HCT116 (cell line): Measurements from ENCODE around the gene MTHFR. TPM values are rescaled to one million over a fixed set of nuclear protein-coding genes. Genes with fewer than 3 reads are reported as not detected.

Experiments used
- ATAC-seq: fragments of 200-7000 bp; cut with Tn5 transposase; 2 replicates; pipeline ENCODE4 v1.9.1; 2020; ENCODE audit warnings: mild to moderate bottlenecking, moderate library complexity
- BruUV-seq: library from RNA; stranded (reverse); fragments of 400-500 nt; replicated peaks from 2 replicates; lab custom pipeline; 2021; lab: Mats Ljungman, UMichigan
- CTCF ChIA-PET: fragments of 300-600 bp; sonication (Branson Sonifier 250); formaldehyde crosslinking; loops from one replicate; lab custom pipeline; 2021; ENCODE audit warnings: antibody characterized with exemption; lab: Charles Lee
- POLR2A ChIA-PET: fragments of 300-600, 350-600 bp; sonication (Branson Sonifier 250); formaldehyde crosslinking; loops from one replicate; lab custom pipeline; 2021; ENCODE audit warnings: antibody characterized with exemption; lab: Charles Lee
- RAD21 ChIA-PET, 2 experiments: fragments of 300-600 bp; sonication (Branson Sonifier 250); formaldehyde crosslinking; loops; one replicate each; lab custom pipeline; 2023; ENCODE audit warnings: low total read pairs in 2 of 2; ENCODE audit not compliant: uncharacterized antibody in 2 of 2, unreplicated experiment in 2 of 2, low non-redundant PET in 1 of 2; lab: Charles Lee
- DNase-seq: peaks from one replicate; pipeline ENCODE4 v3.0.0-alpha.2; 2010; ENCODE audit warnings: low read depth, low spot score
- H2AFZ ChIP-seq: fragments of 200-600 bp; shearing (Covaris generic), sonication (generic); 2 replicates; pipeline ENCODE4 v1.6.1; 2017; ENCODE audit warnings: low read depth, mixed run types, mixed read lengths, antibody characterized with exemption, low read length; ENCODE audit not compliant: poor library complexity, severe bottlenecking
- H3K27ac ChIP-seq: 2 replicates; pipeline ENCODE4 v1.5.1; 2012; ENCODE audit warnings: low read depth, low read length
- H3K27me3 ChIP-seq: fragments of 200-600 bp; sonication (generic); 2 replicates; pipeline ENCODE4 v1.6.1; 2016; ENCODE audit warnings: mixed run types, low read length, mixed read lengths; ENCODE audit not compliant: insufficient read depth
- H3K36me3 ChIP-seq, 2 experiments: fragments of 200-500 bp in 1 of 2; fragments of 200-600 bp in 1 of 2; sonication (Bioruptor generic) in 1 of 2; sonication (generic) in 1 of 2; 2 replicates each; pipeline versions ENCODE4 v1.5.1 to v1.6.1; 2014 to 2016; ENCODE audit warnings: low read length in 2 of 2, inconsistent platforms in 1 of 2, mixed read lengths in 1 of 2, mixed run types in 1 of 2; ENCODE audit not compliant: insufficient read depth in 2 of 2, control insufficient read depth in 1 of 2
- H3K4me1 ChIP-seq, 2 experiments: fragments of 200-600 bp in 1 of 2; sonication (generic) in 1 of 2; 2 replicates each; pipeline versions ENCODE4 v1.5.1 to v1.6.1; 2012 to 2017; ENCODE audit warnings: low read length in 2 of 2, inconsistent platforms in 1 of 2, mild to moderate bottlenecking in 1 of 2, mixed read lengths in 1 of 2, mixed run types in 1 of 2, moderate library complexity in 1 of 2; ENCODE audit not compliant: insufficient read depth in 2 of 2, control insufficient read depth in 1 of 2
- H3K4me2 ChIP-seq: fragments of 200-600 bp; sonication (generic); 2 replicates; pipeline ENCODE4 v1.6.1; 2017; ENCODE audit warnings: mixed run types, low read length, mixed read lengths
- H3K4me3 ChIP-seq, 2 experiments: fragments of 200-600 bp in 1 of 2; sonication (generic) in 1 of 2; replicated peaks in 1 of 2; 2 replicates each; pipeline ENCODE4 v1.5.1; 2011 to 2016; ENCODE audit warnings: low read length in 2 of 2, control low read depth in 1 of 2, low read depth in 1 of 2, mild to moderate bottlenecking in 1 of 2, mixed read lengths in 1 of 2, mixed run types in 1 of 2
- H3K79me2 ChIP-seq: fragments of 200-600 bp; sonication (generic); 2 replicates; pipeline ENCODE4 v1.6.1; 2017; ENCODE audit warnings: mild to moderate bottlenecking, mixed run types, low read length, moderate library complexity, mixed read lengths; ENCODE audit not compliant: insufficient read depth
- H3K9ac ChIP-seq: fragments of 200-600 bp; sonication (generic); 2 replicates; pipeline ENCODE4 v1.6.1; 2016; ENCODE audit warnings: low read length, mixed read lengths
- H3K9me2 ChIP-seq: fragments of 200-600 bp; sonication (generic), shearing (Covaris generic); 2 replicates; pipeline ENCODE4 v1.6.1; 2017; ENCODE audit warnings: mixed run types, mild to moderate bottlenecking, moderate library complexity; ENCODE audit not compliant: insufficient read depth
- H3K9me3 ChIP-seq, 2 experiments: fragments of 200-500 bp in 1 of 2; fragments of 200-600 bp in 1 of 2; sonication (Bioruptor generic) in 1 of 2; sonication (generic) in 1 of 2; 2 replicates each; pipeline ENCODE4 v1.6.1; 2014 to 2017; ENCODE audit warnings: low read length in 2 of 2, mixed read lengths in 2 of 2, inconsistent platforms in 1 of 2, low read depth in 1 of 2, mild to moderate bottlenecking in 1 of 2, mixed run types in 1 of 2, moderate library complexity in 1 of 2; ENCODE audit not compliant: control insufficient read depth in 1 of 2, insufficient read depth in 1 of 2
- H4K20me1 ChIP-seq: fragments of 200-600 bp; sonication (generic), shearing (Covaris generic); 2 replicates; pipeline ENCODE4 v1.6.1; 2017; ENCODE audit warnings: mixed run types, mild to moderate bottlenecking, moderate library complexity; ENCODE audit not compliant: insufficient read depth
- CBX3 ChIP-seq: IDR thresholded peaks from 2 replicates; pipeline ENCODE4 v1.6.1; 2012; ENCODE audit warnings: low read depth
- CEBPB ChIP-seq: IDR thresholded peaks from 2 replicates; pipeline ENCODE4 v1.6.1; 2012; ENCODE audit warnings: low read depth
- EGR1 ChIP-seq: IDR thresholded peaks from 2 replicates; pipeline ENCODE4 v1.6.1; 2012; ENCODE audit warnings: low read depth
- ELF1 ChIP-seq: IDR thresholded peaks from 2 replicates; pipeline ENCODE4 v1.6.1; 2012; ENCODE audit warnings: low read depth, borderline replicate concordance
- EZH2 ChIP-seq: fragments of 200-600 bp; sonication (generic); IDR thresholded peaks from 2 replicates; pipeline ENCODE4 v1.6.1; 2017; ENCODE audit warnings: antibody characterized with exemption, mixed run types
- JUND ChIP-seq: IDR thresholded peaks from 2 replicates; pipeline ENCODE4 v1.6.1; 2012
- MAX ChIP-seq: IDR thresholded peaks from 2 replicates; pipeline ENCODE4 v1.6.1; 2012
- POLR2A ChIP-seq: IDR thresholded peaks from 2 replicates; pipeline ENCODE4 v1.7.0; 2011; ENCODE audit warnings: borderline replicate concordance; ENCODE audit not compliant: insufficient read depth, insufficient read length; ENCODE audit errors: extremely low read depth
- REST ChIP-seq: IDR thresholded peaks from 2 replicates; pipeline ENCODE4 v1.6.1; 2012; ENCODE audit warnings: low read depth
- SIN3A ChIP-seq: IDR thresholded peaks from 2 replicates; pipeline ENCODE4 v1.6.1; 2012; ENCODE audit warnings: low read depth
- SP1 ChIP-seq: IDR thresholded peaks from 2 replicates; pipeline ENCODE4 v1.6.1; 2012; ENCODE audit warnings: low read depth
- TCF7L2 ChIP-seq: IDR thresholded peaks from 2 replicates; pipeline ENCODE4 v1.7.0; 2011; ENCODE audit warnings: borderline replicate concordance, inconsistent platforms; ENCODE audit not compliant: insufficient read depth, insufficient read length; ENCODE audit errors: extremely low read depth
- YY1 ChIP-seq: IDR thresholded peaks from 2 replicates; pipeline ENCODE4 v1.6.1; 2011; ENCODE audit warnings: low read length, low read depth, moderate library complexity, mild to moderate bottlenecking; ENCODE audit not compliant: insufficient replicate concordance; ENCODE audit errors: extremely low read depth
- ZFX ChIP-seq: fragments of 450-650 bp; IDR thresholded peaks from 2 replicates; pipeline ENCODE4 v1.6.1; 2017
- intact Hi-C: fragments of 100-400 bp; cut with micrococcal nuclease; formaldehyde crosslinking; loops from 2 replicates; pipeline ENCODE4 v1.10.0; 2022
- total RNA-seq: library from RNA; stranded (reverse); gene quantifications from one replicate; pipeline ENCODE4 v1.2.1, GENCODE V29; 2021; ENCODE audit not compliant: unreplicated experiment
- TF ChIP-seq, protein P1 (sequence below): IDR thresholded peaks from 2 replicates; pipeline ENCODE4 v1.6.1; 2011; ENCODE audit warnings: mild to moderate bottlenecking, low read length, moderate library complexity; ENCODE audit not compliant: insufficient replicate concordance; ENCODE audit errors: extremely low read depth
- TF ChIP-seq, protein P2 (sequence below): IDR thresholded peaks from 2 replicates; pipeline ENCODE4 v1.6.1; 2012
- TF ChIP-seq, protein P3 (sequence below), 3 experiments: fragments of 200-600 bp in 1 of 3; sonication (generic) in 1 of 3; IDR thresholded peaks in 2 of 3; conservative IDR thresholded peaks in 1 of 3; 2 replicates each; pipeline ENCODE4 v1.5.1; 2012 to 2017; ENCODE audit warnings: low read depth in 2 of 3, low read length in 2 of 3, antibody characterized with exemption in 1 of 3, borderline replicate concordance in 1 of 3, control low read depth in 1 of 3, mild to moderate bottlenecking in 1 of 3, mixed read lengths in 1 of 3, mixed run types in 1 of 3, moderate library complexity in 1 of 3; ENCODE audit not compliant: insufficient read depth in 1 of 3

Gene MTHFR
- total RNA-seq, 1 experiment from 2014 or later: 20.9 TPM

DNA sequence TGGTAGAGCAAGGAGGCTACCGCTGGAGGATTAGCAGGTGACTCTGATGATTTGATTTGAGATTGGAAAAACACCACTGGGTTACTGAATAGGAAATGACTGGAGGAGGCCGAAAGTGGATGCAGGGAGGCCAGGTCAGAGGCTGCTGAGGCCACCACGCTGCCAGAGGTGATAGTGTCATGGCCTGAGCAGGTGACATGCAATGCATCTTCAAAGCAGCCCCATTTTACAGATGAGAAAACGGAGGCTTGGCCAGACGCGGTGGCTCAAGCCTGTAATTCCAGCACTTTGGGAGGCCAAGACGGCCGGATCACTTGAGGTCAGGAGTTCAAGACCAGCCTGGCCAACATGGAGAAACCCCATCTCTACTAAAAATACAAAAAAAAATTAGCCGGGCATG, 31.0 kb downstream of the MTHFR start:
- no peak overlapping the region for H3K9ac ChIP-seq
- no peaks in the 10 kb centered on the region for H3K27me3 ChIP-seq
- ATAC-seq: no peak
- ChIA-PET POLR2A (no interaction called here), RAD21 (no interaction called here), CTCF (no interaction called here)
- H3K27ac ChIP-seq: no peak overlapping the region
- no TSS peak for BruUV-seq
- no peaks in the 10 kb centered on the region for H3K9me2 ChIP-seq
- H3K36me3 ChIP-seq: no peaks in the 10 kb centered on the region
- no peak overlapping the region for H3K4me3 ChIP-seq
- H3K4me2 ChIP-seq: no peak overlapping the region
- TF ChIP-seq EGR1 (no peak), SIN3A (no peak), EZH2 (no peak), ZFX (no peak), SP1 (no peak), MAX (no peak), CBX3 (no peak), TCF7L2 (no peak), POLR2A (no peak), YY1 (no peak), CEBPB (no peak), REST (no peak), ELF1 (no peak), JUND (no peak)
- TF ChIP-seq, protein P1, sequence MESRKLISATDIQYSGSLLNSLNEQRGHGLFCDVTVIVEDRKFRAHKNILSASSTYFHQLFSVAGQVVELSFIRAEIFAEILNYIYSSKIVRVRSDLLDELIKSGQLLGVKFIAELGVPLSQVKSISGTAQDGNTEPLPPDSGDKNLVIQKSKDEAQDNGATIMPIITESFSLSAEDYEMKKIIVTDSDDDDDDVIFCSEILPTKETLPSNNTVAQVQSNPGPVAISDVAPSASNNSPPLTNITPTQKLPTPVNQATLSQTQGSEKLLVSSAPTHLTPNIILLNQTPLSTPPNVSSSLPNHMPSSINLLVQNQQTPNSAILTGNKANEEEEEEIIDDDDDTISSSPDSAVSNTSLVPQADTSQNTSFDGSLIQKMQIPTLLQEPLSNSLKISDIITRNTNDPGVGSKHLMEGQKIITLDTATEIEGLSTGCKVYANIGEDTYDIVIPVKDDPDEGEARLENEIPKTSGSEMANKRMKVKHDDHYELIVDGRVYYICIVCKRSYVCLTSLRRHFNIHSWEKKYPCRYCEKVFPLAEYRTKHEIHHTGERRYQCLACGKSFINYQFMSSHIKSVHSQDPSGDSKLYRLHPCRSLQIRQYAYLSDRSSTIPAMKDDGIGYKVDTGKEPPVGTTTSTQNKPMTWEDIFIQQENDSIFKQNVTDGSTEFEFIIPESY: no peak
- TF ChIP-seq, protein P2, sequence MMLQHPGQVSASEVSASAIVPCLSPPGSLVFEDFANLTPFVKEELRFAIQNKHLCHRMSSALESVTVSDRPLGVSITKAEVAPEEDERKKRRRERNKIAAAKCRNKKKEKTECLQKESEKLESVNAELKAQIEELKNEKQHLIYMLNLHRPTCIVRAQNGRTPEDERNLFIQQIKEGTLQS: no peak
- TF ChIP-seq, protein P3, sequence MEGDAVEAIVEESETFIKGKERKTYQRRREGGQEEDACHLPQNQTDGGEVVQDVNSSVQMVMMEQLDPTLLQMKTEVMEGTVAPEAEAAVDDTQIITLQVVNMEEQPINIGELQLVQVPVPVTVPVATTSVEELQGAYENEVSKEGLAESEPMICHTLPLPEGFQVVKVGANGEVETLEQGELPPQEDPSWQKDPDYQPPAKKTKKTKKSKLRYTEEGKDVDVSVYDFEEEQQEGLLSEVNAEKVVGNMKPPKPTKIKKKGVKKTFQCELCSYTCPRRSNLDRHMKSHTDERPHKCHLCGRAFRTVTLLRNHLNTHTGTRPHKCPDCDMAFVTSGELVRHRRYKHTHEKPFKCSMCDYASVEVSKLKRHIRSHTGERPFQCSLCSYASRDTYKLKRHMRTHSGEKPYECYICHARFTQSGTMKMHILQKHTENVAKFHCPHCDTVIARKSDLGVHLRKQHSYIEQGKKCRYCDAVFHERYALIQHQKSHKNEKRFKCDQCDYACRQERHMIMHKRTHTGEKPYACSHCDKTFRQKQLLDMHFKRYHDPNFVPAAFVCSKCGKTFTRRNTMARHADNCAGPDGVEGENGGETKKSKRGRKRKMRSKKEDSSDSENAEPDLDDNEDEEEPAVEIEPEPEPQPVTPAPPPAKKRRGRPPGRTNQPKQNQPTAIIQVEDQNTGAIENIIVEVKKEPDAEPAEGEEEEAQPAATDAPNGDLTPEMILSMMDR (IDR thresholded peaks at IDR 0.05 in 2 of 3, conservative IDR thresholded peaks at IDR 0.05 in 1 of 3; ENCODE audit: borderline replicate concordance in 1 of 3, insufficient read depth in 1 of 3, low read depth in 2 of 3, low read length in 2 of 3): no peak
- H3K79me2 ChIP-seq: no peaks in the 10 kb centered on the region
- intact Hi-C loops: no loop called here
- H3K4me1 ChIP-seq: no peaks in the 10 kb centered on the region
- H3K9me3 ChIP-seq: no peaks in the 10 kb centered on the region
- H4K20me1 ChIP-seq: no peaks in the 10 kb centered on the region
- DNase-seq: no peak
- no peak overlapping the region for H2AFZ ChIP-seq
